Ovary (tissue), 9 donors: ENCODE results near the gene IL20. TPM values are rescaled to one million over a fixed set of nuclear protein-coding genes. Genes with fewer than 3 reads are reported as not detected.

Experiments used
- DNase-seq, 5 donors: peaks; one replicate each; pipeline ENCODE4 v3.0.0-alpha.2; 2019 to 2020
- H3K27ac ChIP-seq, 2 donors: fragments of 200-600 bp; one replicate each; pipeline versions ENCODE4 v1.5.1 to v1.8.0; 2019 to 2022
- H3K27me3 ChIP-seq: fragments of 200-600 bp; one replicate; pipeline ENCODE4 v1.8.0; 2022
- H3K36me3 ChIP-seq: fragments of 200-600 bp; sonication (generic); one replicate; pipeline ENCODE4 v1.5.1; 2019
- H3K4me1 ChIP-seq: one replicate; pipeline ENCODE4 v1.8.1; 2013; ENCODE audit warnings: mild to moderate bottlenecking, moderate library complexity; ENCODE audit not compliant: insufficient read depth
- H3K4me3 ChIP-seq: fragments of 200-600 bp; sonication (generic); one replicate; pipeline ENCODE4 v1.5.1; 2017
- H3K9me3 ChIP-seq, 2 donors: fragments of 200-600 bp in 1 of 2; sonication (generic) in 1 of 2; one replicate each; pipeline versions ENCODE4 v1.5.1 to v1.8.1; 2013 to 2019; ENCODE audit warnings: mild to moderate bottlenecking in 1 of 2, moderate library complexity in 1 of 2
- EP300 ChIP-seq: sonication (generic); formaldehyde crosslinking; IDR thresholded peaks from one replicate; pipeline ENCODE4 v1.6.1; 2017; ENCODE audit warnings: antibody characterized with exemption
- POLR2A ChIP-seq: fragments of 450-650 bp; IDR thresholded peaks from one replicate; pipeline ENCODE4 v1.6.1; 2017; ENCODE audit warnings: antibody characterized with exemption, mild to moderate bottlenecking, moderate library complexity
- WGBS, 3 donors: extraction: QIAGEN DNeasy Blood & Tissue Kit in 1 of 3; methylation state at CpG; one replicate each; pipeline versions ENCODE4 v1.1.5 to v1.1.7; 2013 to 2017; 5-methylcytosine and 5-hydroxymethylcytosine counted together
- intact Hi-C, 4 donors: fragments of 100-400 bp; cut with DNase I; formaldehyde crosslinking; loops; one replicate each; pipeline versions ENCODE4 v1.11.0 to v1.15.1; 2022 to 2023
- polyA plus RNA-seq, 2 donors: library from polyadenylated mRNA; stranded (reverse); fragments of 200-250 nt in 1 of 2; fragments of 350-450 nt in 1 of 2; fragmentation: Illumina TruSeq in 1 of 2; extraction: RNeasy Lipid Tissue Mini Kit (QIAGEN cat#74804) in 1 of 2; gene quantifications; one replicate each; pipeline ENCODE4 v1.2.3, GENCODE V29; 2013 to 2014
- total RNA-seq, 7 donors: library from RNA; depleted of rRNA in 2 of 7; stranded (reverse); fragments of >200 nt in 2 of 7; fragmentation: NEBNext Ultra II Directional in 3 of 7; extraction: Animal tissue kit (Norgen Biotek cat#: 25700) in 3 of 7; gene quantifications; one replicate each; pipeline versions ENCODE4 v1.1.0 to v1.2.4, GENCODE V29; 2016 to 2023
- TF ChIP-seq, protein P1 (sequence below), 3 donors: fragments of 450-650 bp in 2 of 3; fragments of 200-600 bp in 1 of 3; IDR thresholded peaks; one replicate each; pipeline versions ENCODE4 v1.5.1 to v1.8.0; 2016 to 2022; ENCODE audit warnings: antibody characterized with exemption in 3 of 3, mild to moderate bottlenecking in 1 of 3
- donor health status: DM: no; HTN: no; CAD: no; lungs with moderate emphysema.
- donor health status: DM: no; HTN: no; CAD: no.
- donor health status: Bipolar disorder and iron deficiency.
- donor health status: DM: yes; HTN: yes; CAD: no.
- donor health status: DM: no; HTN: no; CAD: no.
- donor health status: DM: yes; HTN: yes; CAD: no.

The IL20 gene
- total and polyA plus RNA-seq, 9 donors = 0.30 to 2.6 TPM; not detected in 7

DNA sequence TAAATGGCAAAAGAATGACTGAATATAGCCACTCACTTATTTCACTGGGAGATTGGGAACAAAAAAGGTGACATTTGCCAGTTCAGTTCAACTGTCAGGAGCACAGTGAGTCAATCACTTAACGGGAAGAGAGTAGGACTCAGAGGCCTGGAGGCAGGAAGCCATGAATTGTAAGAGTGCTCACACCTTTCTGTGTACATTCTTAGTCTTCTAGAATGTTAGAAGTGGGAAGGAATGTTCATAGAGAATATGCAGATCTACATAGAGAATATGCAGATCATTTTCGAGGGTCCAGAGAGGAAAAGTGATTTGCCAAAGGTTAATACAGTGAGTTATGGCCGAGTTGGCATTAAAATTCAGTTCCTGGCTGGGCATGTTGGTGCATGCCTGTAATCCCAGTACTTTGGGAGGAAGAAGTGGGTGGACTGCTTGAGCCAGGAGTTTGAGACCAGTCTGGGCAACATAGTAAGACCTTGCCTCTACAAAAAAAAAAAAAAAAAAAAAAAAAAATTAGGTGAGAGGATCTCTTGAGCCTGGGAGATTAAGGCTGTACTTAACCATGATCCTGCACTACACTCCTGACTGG lies 8.3 kb downstream of the IL20 start:
- Histone ChIP-seq H3K27ac (no peak overlapping the region), H3K27me3 (no peaks in the 10 kb centered on the region), H3K4me3 (no peak overlapping the region), H3K4me1 (no peaks in the 10 kb centered on the region), H3K36me3 (no peaks in the 10 kb centered on the region), H3K9me3 (peaks cover 0 to 3% of the 10 kb centered on the region in 2 donors)
- intact Hi-C loops = no loop called here
- 91 to 94% (median 92%) methylated on average over 3 of the region's 3 CpGs for WGBS, 3 donors
- DNase-seq = no peak
- no peak for TF ChIP-seq EP300
- TF ChIP-seq, protein P1, sequence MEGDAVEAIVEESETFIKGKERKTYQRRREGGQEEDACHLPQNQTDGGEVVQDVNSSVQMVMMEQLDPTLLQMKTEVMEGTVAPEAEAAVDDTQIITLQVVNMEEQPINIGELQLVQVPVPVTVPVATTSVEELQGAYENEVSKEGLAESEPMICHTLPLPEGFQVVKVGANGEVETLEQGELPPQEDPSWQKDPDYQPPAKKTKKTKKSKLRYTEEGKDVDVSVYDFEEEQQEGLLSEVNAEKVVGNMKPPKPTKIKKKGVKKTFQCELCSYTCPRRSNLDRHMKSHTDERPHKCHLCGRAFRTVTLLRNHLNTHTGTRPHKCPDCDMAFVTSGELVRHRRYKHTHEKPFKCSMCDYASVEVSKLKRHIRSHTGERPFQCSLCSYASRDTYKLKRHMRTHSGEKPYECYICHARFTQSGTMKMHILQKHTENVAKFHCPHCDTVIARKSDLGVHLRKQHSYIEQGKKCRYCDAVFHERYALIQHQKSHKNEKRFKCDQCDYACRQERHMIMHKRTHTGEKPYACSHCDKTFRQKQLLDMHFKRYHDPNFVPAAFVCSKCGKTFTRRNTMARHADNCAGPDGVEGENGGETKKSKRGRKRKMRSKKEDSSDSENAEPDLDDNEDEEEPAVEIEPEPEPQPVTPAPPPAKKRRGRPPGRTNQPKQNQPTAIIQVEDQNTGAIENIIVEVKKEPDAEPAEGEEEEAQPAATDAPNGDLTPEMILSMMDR (IDR thresholded peaks at IDR 0.05) = no peak

DNA sequence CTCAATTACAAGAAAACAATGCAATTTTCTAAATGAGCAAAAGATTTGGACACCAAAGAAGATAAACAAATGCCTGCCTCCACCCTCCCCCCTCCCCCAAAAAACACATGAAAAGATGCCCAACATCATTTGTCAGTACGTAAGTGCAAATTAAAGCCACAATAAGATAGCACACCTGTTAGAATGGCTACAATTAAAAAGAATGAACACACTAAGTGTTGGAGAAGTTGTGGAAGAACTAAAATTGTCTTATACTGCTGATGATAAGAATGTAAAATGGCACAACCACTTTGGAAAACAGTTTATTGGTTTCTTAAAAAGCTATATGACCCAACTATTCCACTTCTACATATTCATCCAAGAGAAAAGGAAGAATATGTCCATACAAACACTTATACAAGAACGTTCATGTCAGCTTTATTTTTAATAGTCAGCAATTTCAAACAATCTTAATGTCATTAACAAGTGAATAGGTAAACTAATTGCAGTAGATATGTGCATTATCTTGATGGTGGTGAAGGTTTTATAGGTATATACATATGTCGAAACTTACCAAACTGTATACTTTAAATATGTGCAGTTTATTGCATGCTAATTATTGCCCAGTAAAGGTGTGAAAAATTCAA lies 10.4 kb downstream of the IL20 start:
- no peak for DNase-seq
- TF ChIP-seq POLR2A = no peak
- TF ChIP-seq, protein P1 (IDR thresholded peaks at IDR 0.05) = no peak
- TF ChIP-seq EP300 = no peak
- H3K4me3 ChIP-seq = no peak overlapping the region
- 84 to 89% (median 88%) methylated on average over 3 of the region's 3 CpGs for WGBS, 3 donors
- H3K27me3 ChIP-seq = no peaks in the 10 kb centered on the region
- H3K36me3 ChIP-seq = no peaks in the 10 kb centered on the region
- no peak overlapping the region for H3K27ac ChIP-seq
- H3K4me1 ChIP-seq = no peaks in the 10 kb centered on the region
- intact Hi-C loops = no loop called here
- peaks cover 0 to 3% of the 10 kb centered on the region in 2 donors for H3K9me3 ChIP-seq

DNA sequence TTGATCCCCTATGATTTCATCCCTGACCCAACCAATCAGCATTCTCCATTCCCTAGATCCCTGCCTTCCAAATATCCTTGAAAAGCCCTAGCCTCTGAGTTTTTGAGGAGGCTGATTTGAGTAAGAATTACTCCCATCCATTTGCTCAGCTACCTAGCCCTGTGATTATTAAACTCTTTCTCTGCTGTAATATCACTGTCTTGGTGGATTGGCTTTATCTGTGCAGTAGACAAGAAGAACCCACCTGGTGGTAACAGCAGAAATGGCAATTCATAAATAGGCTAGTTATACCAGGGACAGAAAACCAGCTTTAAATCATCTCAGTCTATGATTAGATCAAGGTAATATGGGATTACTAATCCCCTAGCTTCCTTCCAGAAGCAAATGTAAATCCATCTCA lies 13.0 kb downstream of the IL20 start:
- no peak for DNase-seq
- no peak overlapping the region for H3K4me3 ChIP-seq
- H3K27me3 ChIP-seq = no peaks in the 10 kb centered on the region
- H3K9me3 ChIP-seq = peaks cover 0 to 3% of the 10 kb centered on the region in 2 donors
- H3K4me1 ChIP-seq = no peaks in the 10 kb centered on the region
- H3K27ac ChIP-seq = no peak overlapping the region
- no peaks in the 10 kb centered on the region for H3K36me3 ChIP-seq
- intact Hi-C loops = no loop called here
- TF ChIP-seq POLR2A (no peak), EP300 (no peak)
- TF ChIP-seq, protein P1 (IDR thresholded peaks at IDR 0.05) = no peak

DNA sequence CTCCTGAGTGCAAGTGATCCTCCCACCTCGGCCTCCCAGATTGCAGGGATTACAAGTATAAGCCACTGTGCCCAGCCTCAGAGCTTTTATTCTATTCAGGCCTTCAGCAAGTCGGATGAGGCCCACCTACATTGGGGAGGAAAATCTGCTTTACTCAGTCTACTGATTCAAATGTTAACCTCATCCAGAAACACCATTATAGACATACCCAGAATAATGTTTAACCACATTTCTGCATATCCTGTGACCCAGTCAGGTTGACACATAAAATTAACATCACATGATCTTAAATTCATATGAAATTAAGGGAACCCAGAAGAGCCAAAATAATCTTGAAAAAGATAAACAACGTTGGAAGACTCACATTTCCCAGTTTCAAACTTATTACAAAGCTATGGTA lies 14.9 kb downstream of the IL20 start:
- H3K4me1 ChIP-seq = no peaks in the 10 kb centered on the region
- TF ChIP-seq POLR2A (no peak), EP300 (no peak)
- TF ChIP-seq, protein P1 (IDR thresholded peaks at IDR 0.05) = no peak
- H3K9me3 ChIP-seq = peaks cover 0 to 3% of the 10 kb centered on the region in 2 donors
- intact Hi-C loops = no loop called here
- no peak overlapping the region for H3K4me3 ChIP-seq
- DNase-seq = no peak
- 76 to 90% (median 84%) methylated on average over 3 of the region's 3 CpGs for WGBS, 3 donors
- H3K36me3 ChIP-seq = no peaks in the 10 kb centered on the region
- H3K27me3 ChIP-seq = no peaks in the 10 kb centered on the region
- H3K27ac ChIP-seq = no peak overlapping the region
